ENCODE data around the gene BBX.
"Not testable (repeated sequence)": the region's sequence is repeated elsewhere in the genome, so short reads cannot be mapped to it uniquely, and the experiment has no call there.

Gene BBX

DNA sequence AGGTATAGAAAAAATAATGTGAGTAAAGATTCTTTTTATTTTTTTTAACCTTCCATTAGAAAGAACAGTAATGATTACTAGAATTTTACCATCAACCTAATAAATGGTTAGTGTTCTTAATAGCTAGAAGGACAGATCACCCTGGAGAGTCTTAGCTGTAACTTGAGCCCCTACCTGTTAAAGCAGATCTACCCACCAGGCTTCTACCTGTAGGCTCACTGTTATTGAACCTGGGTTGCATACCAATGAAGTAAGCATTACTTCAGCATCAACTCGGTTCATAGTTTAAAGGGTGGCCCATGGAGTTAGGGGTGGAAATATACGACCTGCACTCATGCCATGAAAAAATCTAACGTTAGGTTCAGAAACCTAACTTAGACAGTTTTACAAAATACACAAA lies 280.4 kb downstream of the BBX start:
- DNase-seq (ENCODE audit: low spot score), result no peak

DNA sequence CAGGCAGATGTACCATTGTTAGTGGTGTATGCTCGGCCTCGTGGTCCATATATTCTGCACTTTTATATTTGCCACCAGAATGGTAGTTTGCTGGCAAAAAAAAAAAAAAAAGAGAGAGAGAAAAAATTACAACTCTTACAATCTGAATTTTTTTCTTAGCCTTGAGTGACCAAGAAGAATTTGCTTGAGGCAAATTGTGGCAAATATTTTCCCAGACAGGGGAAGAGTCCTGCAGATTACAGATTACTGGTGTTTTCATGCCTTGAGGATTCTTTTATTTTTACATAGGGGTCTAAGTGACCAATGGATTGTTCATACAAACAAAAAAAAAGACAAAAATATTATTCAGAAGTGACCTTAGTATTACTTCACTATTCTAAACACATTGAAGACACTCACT lies 283.3 kb downstream of the BBX start:
- no peak for DNase-seq (ENCODE audit: low spot score)

DNA sequence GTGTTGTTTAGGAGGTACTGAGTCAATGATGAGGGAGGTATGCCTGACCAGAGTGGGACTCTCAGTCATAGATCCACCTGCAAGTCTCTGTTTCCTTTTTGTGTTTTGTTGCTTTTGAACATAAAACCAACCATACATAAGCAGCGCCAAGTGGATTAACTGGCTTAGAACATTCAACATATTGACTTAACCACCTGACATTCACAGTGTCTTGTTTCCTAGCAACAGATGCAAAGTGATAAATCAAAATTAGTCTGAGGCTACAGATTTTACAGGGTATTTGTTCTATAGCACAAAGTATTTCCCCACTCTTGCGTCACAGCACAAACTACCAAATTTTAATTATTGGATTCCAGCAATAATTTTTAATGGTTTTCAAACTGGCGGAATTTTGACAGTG lies 283.8 kb downstream of the BBX start:
- DNase-seq (ENCODE audit: low spot score), result no peak

DNA sequence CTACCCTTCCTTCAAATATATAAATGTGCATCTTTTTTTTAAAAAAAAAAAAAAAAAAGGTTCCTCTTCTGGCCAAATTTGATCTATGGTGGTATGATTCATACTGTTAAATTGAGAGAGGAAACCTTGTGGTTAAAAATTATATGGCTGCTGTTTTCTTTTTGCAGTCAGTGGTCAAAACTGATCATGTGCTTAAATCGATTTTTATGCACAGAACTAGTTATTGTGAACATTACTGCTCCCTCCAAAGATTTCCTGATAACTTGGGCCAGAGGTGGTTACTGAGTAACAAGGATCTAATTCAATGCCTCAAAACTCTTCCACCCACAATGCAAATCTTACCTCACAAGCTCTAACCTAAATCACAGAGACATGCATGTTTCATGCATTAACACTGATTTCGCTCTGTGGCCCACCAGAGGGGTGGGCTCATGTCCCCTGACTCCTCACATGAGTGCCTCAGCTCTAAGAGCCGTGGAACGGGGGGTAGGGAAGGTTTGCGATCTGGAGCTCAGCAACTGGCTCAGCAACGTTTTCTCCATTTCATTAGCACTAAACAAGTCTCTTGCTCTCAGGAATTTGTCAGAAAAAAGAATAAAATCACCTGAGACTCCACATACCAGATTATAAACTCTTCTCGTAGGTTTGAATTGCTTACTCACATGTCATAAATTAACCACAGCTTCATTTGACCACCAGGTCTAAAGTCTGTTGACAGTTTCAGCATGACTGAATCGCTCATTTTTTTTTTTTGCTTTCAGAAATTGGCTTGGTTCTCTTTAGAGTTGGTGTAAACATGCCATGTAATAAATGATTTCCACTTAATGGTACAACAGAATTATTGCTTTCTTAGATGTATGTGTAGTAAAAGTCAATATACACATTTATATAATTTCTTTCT lies 287.7 kb downstream of the BBX start:
- no peak for DNase-seq (ENCODE audit: low spot score)

DNA sequence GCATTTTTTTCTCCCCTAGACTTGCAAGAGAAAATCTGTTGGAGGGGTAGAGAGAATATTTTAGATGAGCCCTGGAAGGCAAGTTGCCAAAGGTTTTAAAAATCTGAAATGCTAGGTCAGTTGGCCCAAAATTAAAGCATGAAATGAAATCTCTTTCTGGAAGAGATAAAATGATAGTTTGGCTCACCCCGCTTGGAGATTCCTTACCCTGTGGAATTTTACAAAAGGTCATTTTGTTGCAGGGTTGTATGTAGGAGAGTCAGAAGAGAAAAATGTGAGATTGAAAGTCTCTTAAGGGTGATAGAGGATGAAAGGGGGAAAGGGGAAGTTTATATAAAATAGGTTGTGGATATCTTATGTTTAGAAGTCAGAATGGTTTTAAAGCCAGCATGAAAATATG lies 290.3 kb downstream of the BBX start:
- DNase-seq (ENCODE audit: low spot score), result no peak

DNA sequence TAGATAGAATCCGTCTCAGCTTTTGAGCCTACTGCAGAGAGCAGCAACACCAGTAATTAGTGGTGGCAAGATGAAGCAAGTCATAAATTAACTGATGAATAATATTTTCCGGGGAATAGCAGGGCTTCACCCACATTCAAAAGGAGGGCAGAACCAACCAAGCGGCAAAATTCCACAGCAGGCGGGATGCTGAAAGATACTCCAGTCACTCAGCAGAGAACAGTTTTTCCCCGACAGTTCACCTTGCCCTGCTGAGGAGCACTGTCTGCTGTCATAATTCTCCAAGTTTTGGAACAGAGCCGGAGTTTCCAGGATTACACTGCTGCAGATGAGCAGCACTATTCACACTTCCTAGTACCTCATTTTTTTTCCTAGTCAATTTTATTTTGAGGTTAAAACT lies 293.3 kb downstream of the BBX start:
- DNase-seq (ENCODE audit: low spot score), result no peak

DNA sequence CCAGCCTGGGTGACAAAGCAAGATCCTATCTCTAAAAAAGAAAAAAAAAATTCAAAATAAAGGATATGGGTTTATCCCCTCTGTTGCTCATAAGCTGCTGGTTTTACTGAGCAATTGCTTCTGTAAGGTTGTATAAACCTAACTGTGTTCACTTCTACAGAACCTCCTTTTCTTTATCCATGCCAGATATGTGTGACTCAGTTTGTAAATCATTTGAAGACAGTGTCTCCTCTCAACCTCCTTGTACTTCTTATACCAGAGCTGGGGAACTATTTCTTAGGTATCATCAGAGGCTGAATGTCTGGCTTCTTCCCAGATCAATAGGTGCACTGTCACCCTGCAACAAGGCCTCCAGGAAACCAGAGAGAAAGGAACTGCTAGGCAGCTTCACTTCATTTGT lies 294.3 kb downstream of the BBX start:
- no peak for DNase-seq (ENCODE audit: low spot score)

DNA sequence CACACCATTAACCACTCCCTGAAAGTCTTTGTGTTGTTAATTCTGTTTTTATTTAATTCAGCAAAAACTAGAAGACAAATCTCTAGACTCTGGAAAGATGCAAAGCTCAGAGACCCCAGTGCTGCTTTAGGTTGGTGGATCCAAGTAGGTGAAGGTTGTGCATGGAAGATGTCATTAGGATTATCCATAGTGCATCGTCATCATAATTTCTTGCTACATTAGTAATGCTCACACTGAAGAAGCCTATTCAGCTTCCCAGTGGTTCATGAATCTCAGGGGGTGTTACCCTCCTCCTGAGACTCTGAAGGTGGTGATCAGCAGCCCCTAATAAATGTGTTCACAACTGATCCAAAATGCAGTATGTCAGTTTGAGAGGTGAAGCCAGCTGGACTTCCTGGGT lies 295.3 kb downstream of the BBX start:
- DNase-seq (ENCODE audit: low spot score), result no peak

DNA sequence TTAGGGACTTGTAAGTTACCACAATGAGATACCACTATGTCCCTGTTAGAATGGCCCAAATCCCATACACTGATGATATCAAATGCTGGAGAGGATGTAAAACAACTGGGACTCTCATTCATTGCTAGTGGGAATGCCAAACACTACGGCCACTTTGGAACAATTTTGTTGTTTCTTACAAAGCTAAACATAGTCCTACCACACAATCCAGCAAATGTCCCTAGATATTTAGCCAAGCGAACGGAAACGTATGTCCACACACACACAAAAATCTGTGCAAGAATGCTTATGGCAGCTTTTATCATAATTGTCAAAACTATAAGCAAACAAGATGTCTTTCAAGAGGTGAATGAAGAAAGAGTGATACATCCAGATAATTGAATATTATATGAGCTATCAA lies 296.9 kb downstream of the BBX start:
- no peak for DNase-seq (ENCODE audit: low spot score)

DNA sequence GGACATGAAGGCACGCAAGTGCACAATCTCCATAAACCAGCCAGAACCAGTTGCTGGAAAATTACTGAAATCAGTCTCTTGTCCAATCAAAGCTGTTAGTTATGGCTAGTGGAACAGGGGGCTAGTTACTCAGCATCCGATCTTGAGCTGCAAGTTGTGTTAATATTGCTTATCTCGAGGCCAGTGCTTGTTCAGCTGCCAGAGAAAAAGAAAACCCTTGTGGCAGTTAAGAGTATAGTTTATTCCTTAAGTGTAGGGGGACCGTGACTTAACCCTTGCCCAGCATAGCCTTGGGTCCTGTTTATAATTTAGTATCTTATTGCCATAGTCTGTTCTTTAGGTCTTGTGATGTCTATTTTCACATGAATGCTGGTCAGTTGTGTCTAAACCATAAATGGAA lies 299.5 kb downstream of the BBX start:
- DNase-seq (ENCODE audit: low spot score), result no peak

DNA sequence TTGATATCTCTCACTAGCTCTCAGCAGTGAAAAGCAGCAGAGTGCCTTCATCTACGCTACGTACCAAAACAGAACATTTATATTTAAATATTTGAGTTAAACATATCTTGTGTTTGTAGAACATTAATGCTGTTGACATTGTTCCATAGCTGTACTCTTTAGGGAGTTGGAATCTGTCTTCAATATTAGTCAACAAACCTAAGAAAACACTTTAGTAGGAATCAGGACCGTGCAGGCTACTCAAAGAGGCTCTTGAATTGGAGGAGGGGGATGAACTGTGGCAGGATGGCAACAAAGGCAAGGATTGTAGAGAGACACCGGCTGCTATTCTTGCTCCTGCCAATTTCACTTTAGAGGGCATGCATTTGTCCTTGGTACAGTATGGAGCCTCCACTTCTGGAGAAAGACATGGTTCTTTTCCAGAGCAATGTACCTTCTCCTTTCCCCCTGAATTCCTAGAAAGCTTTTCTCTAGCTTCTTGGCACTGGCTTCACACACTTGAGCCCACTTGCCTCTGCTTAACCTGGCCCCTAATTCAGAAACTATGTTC lies 302.1 kb downstream of the BBX start:
- no peak for DNase-seq (ENCODE audit: low spot score)

DNA sequence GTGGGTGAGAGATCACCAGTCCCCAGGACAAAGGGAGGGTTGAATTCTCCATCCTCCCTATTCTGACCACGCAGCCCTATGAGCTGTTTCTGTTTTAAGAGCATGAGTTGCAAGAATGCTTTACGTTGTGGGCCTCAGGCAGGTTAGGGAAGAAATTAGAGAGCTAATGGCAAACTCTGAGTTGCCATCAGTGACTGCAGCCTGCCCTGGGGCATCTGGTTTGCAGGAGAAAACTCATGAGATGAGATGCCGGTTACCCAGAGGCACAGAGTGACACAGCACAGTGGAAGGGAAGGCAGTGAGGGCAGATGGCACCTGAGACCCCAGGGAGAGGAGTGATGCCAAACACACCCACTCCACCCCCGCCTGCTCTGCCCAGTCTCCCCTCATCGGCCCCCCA lies 302.8 kb downstream of the BBX start:
- DNase-seq (ENCODE audit: low spot score), result no peak

DNA sequence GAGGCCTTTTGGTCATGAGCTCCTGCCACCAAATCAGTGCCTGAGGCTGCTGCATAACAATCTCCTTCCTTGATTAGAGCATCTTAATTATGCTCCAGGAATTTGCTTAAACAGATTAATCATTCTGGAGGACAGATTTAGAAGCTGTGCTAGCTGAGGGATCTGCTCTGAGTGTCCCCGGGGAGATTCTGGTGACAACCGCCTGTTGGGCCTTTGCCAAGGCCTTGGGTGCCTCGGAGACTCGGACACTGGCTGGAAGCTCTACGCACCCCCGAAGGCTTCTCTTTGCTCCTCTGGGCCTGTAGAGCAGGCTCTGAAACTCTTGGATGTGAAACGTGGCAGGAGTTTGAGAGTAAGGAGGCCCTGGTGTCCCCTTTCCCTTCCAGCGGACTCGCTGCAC lies 304.0 kb downstream of the BBX start:
- DNase-seq (ENCODE audit: low spot score), result no peak

DNA sequence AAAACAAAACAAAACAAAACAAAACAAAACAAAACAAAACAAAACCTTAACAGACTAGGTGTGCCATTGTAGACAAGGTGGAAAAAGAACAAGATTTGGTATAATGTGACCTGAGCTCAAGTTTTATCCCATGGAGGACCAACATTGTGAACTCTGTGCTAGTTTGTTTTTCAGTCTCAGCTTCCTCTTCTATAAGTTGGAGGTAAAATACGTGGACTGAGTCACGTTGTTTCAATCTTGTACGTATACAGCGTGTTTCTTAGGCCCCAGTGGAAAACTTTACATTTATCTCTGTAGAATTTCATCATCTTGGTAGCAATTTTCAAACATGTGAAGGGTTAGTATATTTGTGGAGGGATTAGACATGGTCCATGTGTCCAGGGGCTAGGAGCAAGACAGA lies 306.4 kb downstream of the BBX start:
- no peak for DNase-seq (ENCODE audit: low spot score)

DNA sequence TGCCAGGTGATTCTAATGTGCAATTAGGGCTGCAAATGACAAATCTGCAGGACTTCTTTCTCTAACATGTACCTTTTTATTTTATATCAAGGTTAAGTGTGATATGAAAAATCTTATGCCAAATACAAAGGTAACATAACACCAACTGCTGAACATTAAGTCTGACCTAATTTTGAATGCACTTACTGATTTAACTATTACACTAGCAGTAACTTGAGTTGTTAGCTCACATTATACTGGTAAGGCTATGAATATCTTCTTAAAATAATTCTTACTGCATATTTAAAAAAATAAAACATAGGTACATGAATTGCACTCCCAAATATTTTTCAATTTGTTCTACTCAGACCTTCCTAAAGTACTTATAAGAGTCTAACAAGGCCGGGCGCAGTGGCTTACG lies 308.8 kb downstream of the BBX start:
- no peak for DNase-seq (ENCODE audit: low spot score)

DNA sequence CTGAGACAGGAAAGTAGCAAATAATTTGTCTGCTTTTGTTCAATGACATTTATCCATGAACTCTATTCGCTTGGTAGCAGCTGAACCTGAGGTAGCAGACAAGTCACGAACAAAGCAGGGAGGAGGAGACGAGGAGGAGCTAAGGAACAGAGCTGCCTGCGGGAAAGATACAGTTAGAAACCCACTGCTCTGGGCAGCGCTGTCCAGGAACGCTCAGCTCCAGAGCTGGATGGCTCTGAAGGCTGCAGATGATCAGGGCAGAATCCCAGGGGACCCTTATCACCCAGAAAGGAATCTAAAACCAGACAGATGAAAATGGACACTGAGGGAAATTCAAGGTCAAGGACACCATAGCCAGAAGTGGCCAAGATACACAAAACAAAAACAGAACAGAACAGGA lies 310.3 kb downstream of the BBX start:
- DNase-seq (ENCODE audit: low spot score), result no peak

DNA sequence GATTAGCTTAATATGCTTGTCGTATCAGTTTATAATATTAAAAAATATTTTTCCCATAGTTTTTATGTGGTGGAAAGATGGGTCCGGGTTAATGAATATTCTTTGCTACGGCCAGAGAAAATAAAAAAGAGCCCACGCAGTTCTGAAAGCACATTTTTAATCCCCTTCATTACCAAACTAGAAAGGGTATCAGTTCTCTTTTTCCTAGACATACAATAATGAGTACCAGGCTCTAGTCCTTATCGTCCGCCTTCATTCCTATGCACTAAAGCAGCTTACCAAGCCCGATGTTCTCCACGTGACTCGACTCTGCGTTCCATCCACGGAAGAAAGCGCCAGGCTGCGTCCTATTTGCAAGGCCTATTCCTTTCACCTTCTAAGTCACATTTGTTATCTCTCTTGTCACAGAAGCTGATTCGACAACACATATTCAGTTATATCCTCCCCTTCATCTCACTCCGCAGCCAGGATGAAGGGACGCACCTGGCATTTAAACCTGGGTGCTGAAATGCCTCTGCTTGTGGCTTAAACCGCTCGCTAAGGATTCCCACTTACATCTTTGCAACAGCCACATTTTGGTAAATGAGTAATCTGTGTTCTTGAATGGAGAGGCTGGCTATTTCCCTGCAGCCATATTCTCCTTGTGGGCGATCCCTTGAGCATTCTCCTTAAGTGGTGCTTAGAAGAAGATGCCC lies 311.1 kb downstream of the BBX start:
- no peak for DNase-seq (ENCODE audit: low spot score)

DNA sequence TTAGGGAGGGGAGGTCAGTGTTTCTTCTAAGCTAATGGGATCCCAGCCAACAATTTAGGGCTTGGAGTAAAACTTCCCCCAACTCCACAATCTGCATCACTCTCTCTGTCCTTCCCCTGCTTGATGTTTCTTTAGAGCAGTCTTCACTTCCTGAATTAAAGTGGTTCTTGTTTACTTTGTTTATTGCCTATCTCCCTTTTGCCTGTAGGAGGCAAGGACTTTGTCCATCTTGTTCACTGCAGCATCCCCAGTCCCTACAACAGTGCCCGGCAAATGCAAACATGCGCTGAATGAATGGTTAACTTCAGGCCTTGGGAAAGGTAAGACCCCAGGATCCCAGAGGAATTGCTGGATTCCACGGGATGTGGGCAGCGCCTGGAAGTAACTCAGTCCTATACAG lies 312.2 kb downstream of the BBX start:
- DNase-seq (ENCODE audit: low spot score), result not testable (repeated sequence)

DNA sequence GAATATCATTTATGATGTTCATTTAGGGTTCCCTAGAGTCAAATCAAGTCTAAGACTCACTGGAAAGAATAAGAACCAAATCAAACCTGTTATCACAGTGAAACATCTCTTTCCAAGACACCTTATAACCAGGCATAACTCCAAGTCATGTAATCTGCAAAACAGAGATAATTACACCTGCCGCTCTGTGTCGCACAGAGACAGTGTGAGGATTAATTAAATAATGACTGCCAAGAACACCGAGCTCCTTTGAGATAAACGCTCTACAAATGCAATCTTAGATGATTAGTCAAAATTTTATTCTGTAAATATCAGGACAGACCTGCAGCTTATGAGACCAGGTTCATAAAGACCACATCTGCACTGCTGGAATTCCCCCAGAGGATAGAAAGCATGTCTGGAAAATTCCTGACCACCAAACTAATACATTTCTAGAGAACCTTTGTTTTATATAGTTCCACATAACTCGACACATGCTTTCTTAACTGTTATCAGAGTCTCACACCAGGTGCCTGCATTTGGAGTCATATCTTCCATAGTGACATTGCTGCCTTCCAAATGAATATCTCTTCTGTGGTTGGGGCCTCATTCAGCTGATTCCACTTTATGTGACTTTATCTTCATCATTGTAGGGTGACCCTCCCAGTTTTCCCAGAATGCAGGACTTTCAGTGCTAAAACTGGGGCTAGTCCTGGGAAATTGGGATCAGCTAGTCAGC lies 315.3 kb downstream of the BBX start:
- no peak for DNase-seq (ENCODE audit: low spot score)

DNA sequence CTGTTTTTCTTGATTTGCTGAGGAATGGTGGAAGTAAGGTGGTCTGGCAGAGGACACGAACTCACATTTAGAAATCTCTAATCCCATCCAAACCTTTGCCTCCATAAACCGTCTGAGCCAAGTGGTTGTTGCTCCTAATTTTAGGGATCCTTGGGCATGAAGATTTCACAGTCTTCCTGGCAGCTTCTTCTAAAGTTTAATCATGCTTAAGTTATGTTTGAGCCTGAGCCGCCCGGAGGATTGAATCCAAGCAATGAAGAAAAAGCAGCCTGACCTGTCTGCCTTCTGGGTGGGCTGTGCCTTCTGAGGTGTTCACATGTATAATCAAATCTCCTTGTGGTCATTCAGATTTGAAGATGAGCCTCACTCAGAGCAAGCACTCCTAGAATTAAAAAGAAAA lies 319.1 kb downstream of the BBX start:
- DNase-seq (ENCODE audit: low spot score), result no peak

DNA sequence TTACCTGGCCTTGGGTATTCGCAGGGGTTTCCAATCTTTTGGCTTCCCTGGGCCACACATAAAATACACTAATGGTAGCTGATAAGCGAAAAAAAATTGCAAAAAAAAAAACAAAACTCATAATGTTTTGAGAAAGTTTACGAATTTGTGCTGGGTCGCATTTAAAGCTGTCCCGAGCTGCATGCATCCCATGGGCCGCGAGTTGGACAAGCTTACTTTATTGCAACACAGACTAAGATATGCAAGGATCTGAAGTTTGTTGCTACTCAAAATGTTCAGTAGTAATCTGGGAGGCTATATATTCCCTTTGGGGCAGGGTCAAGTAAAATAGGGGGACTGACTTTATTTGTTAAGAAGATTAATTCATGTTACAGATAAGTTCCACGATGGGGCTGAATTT lies 320.2 kb downstream of the BBX start:
- no peak for DNase-seq (ENCODE audit: low spot score)

DNA sequence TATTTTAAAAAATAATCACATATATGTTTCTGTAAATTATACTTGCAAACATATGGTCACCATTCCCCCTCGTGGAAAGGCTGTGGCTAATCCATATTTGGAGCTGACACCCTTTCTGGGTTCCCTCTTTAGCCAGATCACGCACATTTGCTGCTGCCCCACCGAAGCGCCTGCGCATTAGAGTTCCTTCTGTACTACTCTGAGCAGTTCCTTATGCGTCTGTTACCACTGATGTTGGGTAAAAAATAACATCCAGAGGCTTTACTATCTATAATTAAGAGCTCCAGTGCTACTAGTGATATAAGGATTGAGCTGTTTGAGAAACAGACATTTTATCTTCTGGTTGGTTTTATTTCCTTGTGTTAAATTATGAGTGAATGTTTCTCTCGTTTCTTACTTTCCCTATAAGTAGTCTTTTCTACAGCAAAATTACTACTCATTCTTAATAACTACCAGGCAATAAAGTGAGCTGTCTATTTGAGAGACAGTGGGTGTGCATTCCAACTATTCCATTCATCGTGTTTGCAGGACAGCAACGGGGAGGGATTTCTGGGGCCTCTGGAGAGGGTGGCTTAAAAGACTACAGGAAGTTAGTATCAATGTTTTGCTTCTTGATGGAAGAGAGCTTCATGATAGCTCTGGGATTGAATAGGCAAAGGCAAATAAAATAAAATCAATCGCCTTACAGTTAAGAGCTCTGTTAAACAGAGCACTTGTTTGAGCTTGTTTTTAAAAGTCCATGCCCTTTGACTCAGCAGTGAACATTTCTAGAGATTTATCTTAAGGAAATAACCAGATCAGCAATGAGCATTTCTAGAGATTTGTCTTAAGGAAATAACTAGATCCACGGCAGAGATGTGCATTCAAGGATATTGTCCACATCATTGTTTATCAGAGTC lies 322.9 kb downstream of the BBX start:
- no peak for DNase-seq (ENCODE audit: low spot score)
